Suppressor macrophage (primary cell): ENCODE data around the gene SLC22A16.

Experiments used
- DNase-seq, 4 experiments: peaks; one replicate each; pipeline ENCODE4 v3.0.0-alpha.2; 2020 to 2022

Gene SLC22A16

DNA sequence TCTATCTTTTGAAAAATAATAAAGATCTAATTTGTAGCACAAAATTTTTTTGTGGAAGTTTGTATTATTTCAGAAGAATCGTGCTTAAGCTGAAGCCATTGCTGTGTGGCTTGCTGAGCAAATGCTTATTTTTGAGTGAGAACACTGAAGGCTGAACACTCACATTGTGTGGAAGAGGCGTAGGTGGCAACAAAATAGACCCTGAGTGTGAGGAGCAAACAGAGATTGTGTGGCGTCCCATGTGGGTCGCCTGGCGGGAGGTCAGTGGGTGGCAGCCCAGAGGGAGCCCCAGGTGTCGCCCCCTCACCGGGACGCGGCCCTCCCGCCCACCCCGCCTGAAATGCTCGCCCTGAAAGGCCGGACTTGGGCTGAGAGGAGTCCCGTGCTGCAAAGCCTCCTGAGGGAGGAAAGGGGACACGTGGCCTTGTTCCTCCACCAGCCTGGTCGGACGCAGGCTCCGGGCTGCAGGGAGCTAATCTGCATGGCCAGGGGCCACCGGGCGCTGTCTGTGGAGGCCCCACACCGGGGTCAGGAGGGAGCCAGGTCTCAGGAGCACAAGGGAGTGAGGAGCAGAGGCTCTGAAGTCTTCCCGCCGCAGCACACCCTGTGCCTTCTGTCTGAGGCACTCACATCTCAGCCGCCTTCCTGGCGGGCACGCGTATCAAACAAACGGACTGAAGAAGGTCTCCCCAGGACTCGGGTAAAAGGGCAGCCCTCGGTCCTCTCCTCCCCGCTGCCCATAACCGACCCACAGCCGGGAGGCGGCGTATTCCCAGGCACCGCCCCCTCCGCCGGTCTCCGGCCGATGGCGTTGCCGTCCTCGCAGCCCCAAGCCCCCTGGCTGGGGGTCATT is 77.0 kb downstream of the SLC22A16 start:
- peak; percentile 32 to 68 (median 60) for DNase-seq

DNA sequence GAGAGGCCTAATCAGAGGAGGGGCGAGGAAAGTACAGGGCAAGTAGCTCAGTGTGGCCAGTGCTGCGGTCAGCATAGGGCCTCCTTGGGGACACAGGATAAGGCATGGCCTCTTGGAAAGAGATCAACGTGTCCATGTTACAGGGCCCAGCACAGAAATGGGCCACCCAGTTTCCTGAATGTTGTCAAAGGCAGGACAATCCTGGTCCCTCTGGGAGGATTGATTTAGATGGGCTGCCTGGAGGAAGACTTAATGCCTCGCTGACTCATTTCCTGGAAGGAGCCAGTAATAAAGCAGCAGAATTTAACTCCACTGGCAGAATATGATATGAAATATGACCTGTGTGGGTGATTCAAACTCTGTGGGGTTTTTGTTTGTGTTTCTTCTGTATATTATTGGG is 77.6 kb downstream of the SLC22A16 start:
- DNase-seq, result peak in 1 of 4 experiments; percentile 8

- DNase-seq, result no peak
These were observed 81.2 kb downstream of the SLC22A16 start for GRCh38 chr6:110395221-110395620.

DNA sequence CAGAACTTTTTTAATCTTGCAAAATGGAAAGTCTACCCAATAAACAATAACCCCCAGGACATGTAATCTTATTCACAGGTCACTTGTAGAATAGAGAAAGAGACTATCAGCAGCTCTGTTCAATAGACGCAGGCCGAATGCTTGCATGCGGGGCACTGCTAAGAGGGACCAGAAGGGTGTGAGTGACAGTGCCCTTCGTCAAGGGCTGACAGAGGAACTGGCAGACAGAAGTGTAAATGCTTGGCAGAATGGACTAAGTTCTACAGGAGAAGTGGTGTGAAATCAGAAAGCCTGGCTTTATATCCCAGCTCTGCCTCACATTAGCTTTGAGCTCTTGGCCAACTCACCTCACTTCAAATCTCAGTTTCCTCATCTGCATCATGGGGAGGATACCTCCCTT is 82.0 kb downstream of the SLC22A16 start:
- no peak for DNase-seq

DNA sequence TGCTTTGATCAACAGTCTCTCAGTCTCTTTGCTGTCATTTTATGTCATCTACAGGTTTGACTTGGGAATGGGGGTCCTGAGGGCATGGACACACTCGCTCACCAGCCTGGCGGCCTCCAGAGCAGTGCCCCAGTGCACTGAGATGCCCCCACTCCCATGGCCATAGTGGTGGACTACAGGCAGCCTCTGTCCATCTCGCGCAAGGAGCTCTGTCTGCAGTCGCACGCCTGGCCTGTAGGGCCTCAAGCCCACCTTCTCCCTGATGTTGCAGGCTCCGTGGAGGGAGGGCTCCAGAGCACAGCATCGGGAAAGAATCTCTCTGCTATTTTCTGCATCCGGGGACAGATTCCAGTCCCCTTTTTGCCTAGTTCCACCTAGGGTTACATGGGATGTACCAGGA is 83.7 kb downstream of the SLC22A16 start:
- DNase-seq, result no peak

GRCh38 chr6:110390404-110390803 is 86.0 kb downstream of the SLC22A16 start:
- DNase-seq, result no peak

DNA sequence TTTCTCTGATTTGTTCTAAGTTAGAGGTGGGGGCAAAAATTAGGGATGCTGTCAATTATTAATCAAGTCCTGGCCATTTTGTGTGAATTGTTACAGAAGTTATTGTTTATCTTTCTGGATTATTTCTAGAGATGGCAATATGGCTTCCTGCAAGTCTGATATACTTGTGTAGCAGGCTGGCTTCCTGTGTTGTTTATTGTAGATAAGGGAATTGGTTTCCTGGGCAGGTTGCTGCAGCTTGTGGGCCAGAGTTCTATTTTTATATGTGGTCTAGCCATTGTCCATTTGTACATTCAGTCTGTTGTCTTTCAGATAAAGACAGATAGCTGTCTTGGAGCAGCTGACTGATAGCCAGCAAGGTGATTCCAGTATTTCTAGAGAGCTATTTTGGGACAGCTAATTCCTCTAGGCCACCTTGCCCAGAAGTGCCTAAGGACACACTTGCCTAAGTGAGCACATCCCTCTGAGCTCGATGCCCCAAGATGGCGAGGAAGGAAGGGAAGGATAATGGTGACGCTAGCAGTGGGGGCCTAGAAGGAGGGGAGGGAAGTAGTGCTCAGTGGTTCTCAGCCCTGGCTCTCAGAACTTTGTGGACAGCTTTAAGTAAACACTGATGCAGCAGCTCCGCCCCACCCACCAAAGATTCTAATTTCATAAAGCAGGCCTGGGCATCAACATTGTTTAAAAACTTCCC is 86.6 kb downstream of the SLC22A16 start:
- DNase-seq, result no peak

- DNase-seq, result no peak
These were observed 88.4 kb downstream of the SLC22A16 start for GRCh38 chr6:110387986-110388385.

GRCh38 chr6:110385458-110385863 is 91.0 kb downstream of the SLC22A16 start:
- no peak for DNase-seq

GRCh38 chr6:110378552-110378951 is 97.9 kb downstream of the SLC22A16 start:
- DNase-seq, result no peak
